DND-41 (cell line): ENCODE measurements around the gene COTL1.

Source experiments
- CTCF ChIP-seq: IDR thresholded peaks from 2 replicates; pipeline ENCODE4 v1.5.1; 2012; ENCODE audit warnings: borderline replicate concordance, low read length, moderate library complexity, mild to moderate bottlenecking; ENCODE audit not compliant: poor library complexity, severe bottlenecking; ENCODE audit errors: extremely low read depth
- EZH2 ChIP-seq: IDR thresholded peaks from 3 replicates; pipeline ENCODE4 v1.6.1; 2012; ENCODE audit warnings: borderline replicate concordance, low read depth, mild to moderate bottlenecking, moderate library complexity, low read length, inconsistent platforms; ENCODE audit not compliant: severe bottlenecking

GRCh38 chr16:84665843-84666242 is 48.0 kb upstream of the COTL1 start:
- TF ChIP-seq CTCF (no peak), EZH2 (no peak)
